Neural progenitor cell (in vitro differentiated cells): Measurements from ENCODE around the gene FOXN4.

Experiments used
- EZH2 ChIP-seq: fragments of 200-600 bp; sonication (generic); IDR thresholded peaks from 2 replicates; pipeline ENCODE4 v1.6.1; 2017; ENCODE audit warnings: antibody characterized with exemption, mild to moderate bottlenecking, moderate library complexity
- EZH2phosphoT487 ChIP-seq: fragments of 200-600 bp; sonication (generic); IDR thresholded peaks from 2 replicates; pipeline ENCODE4 v1.6.1; 2017; ENCODE audit warnings: antibody characterized with exemption

DNA sequence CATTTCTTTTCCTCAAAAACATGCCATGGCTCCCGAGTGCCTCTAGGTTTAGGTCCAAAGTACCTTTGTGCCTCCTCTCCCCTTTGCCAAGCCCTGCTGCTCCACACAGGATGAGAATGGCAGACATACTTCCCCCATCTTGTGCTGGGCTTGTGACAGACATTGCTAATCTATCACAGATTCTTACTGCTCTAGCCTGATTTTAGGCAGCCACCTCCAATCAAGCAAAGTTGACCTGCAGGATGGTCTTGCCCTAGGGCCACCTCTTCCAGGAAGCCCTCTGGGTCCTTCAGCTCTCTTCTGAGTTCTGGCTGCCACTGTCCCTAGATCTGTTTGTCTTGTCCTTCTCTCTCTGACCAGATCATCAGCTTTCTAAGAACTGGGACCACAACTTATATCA lies 20.5 kb downstream of the FOXN4 start:
- TF ChIP-seq EZH2phosphoT487, result no peak
- no peak for TF ChIP-seq EZH2
